Caco-2 (cell line): ENCODE data around the gene PCDH15. TPM values are rescaled to one million over a fixed set of nuclear protein-coding genes. Genes with fewer than 3 reads are reported as not detected.

Experiments
- BruUV-seq: library from RNA; stranded (reverse); fragments of 400-500 nt; replicated peaks from 2 replicates; lab custom pipeline; 2021; lab: Mats Ljungman, UMichigan
- CTCF ChIA-PET: fragments of 300-600 bp; sonication (Branson Sonifier 250); formaldehyde crosslinking; loops from one replicate; lab custom pipeline; 2022; ENCODE audit warnings: antibody characterized with exemption; lab: Charles Lee
- POLR2A ChIA-PET: fragments of 300-600 bp; sonication (Branson Sonifier 250); formaldehyde crosslinking; loops from one replicate; lab custom pipeline; 2022; ENCODE audit warnings: antibody characterized with exemption; lab: Charles Lee
- DNase-seq, 2 experiments: peaks; one replicate each; pipeline versions ENCODE4 v3.0.0 to v3.0.0-alpha.2; 2020 to 2022
- H3K27me3 ChIP-seq: replicated peaks from 2 replicates; pipeline ENCODE4 v1.6.0; 2011; ENCODE audit warnings: low read length; ENCODE audit not compliant: control insufficient read depth, insufficient read depth
- H3K36me3 ChIP-seq: 2 replicates; pipeline ENCODE4 v1.5.1; 2011; ENCODE audit warnings: low read length; ENCODE audit not compliant: control insufficient read depth, insufficient read depth
- H3K4me1 ChIP-seq: fragments of 250-450 bp; sonication (Bioruptor Pico); 2 replicates; pipeline ENCODE4 v1.5.1; 2020; ENCODE audit warnings: mild to moderate bottlenecking
- H3K4me3 ChIP-seq: 2 replicates; pipeline ENCODE4 v1.5.1; 2011; ENCODE audit warnings: low read depth, mild to moderate bottlenecking, control low read depth, low read length
- H3K9me3 ChIP-seq: fragments of 250-450 bp; sonication (Bioruptor Pico); 2 replicates; pipeline ENCODE4 v1.5.1; 2020; ENCODE audit warnings: mild to moderate bottlenecking, moderate library complexity
- H3K27ac Mint-ChIP-seq: one replicate; pipeline ENCODE4 v1.8.0; 2022; ENCODE audit warnings: mixed read lengths; ENCODE audit not compliant: unreplicated experiment
- H3K27me3 Mint-ChIP-seq: one replicate; pipeline ENCODE4 v1.8.0; 2022; ENCODE audit warnings: mixed read lengths; ENCODE audit not compliant: insufficient read depth, unreplicated experiment
- H3K36me3 Mint-ChIP-seq: one replicate; pipeline ENCODE4 v1.8.0; 2022; ENCODE audit warnings: mild to moderate bottlenecking, mixed read lengths; ENCODE audit not compliant: insufficient read depth, unreplicated experiment
- H3K4me1 Mint-ChIP-seq: one replicate; pipeline ENCODE4 v1.8.0; 2022; ENCODE audit warnings: low read depth, mixed read lengths; ENCODE audit not compliant: unreplicated experiment
- H3K4me3 Mint-ChIP-seq: one replicate; pipeline ENCODE4 v1.8.0; 2022; ENCODE audit warnings: mild to moderate bottlenecking, moderate library complexity, mixed read lengths; ENCODE audit not compliant: unreplicated experiment
- H3K9me3 Mint-ChIP-seq: one replicate; pipeline ENCODE4 v1.8.0; 2022; ENCODE audit warnings: mixed read lengths; ENCODE audit not compliant: unreplicated experiment
- intact Hi-C: fragments of 100-400 bp; cut with micrococcal nuclease; formaldehyde crosslinking; loops from one replicate; pipeline ENCODE4 v1.10.0; 2022; ENCODE audit not compliant: unreplicated experiment
- total RNA-seq: library from RNA; stranded (reverse); gene quantifications from 2 replicates; pipeline ENCODE4 v1.2.3, GENCODE V29; 2022
- TF ChIP-seq, protein P1 (sequence below), 2 experiments: fragments of 200-600 bp in 1 of 2; IDR thresholded peaks; 1 replicate in 1 of 2; 2 replicates in 1 of 2; pipeline versions ENCODE4 v1.5.1 to v1.8.0; 2011 to 2022; ENCODE audit warnings: antibody characterized with exemption in 1 of 2, control low read depth in 1 of 2, inconsistent platforms in 1 of 2, low read depth in 1 of 2, low read length in 1 of 2, mild to moderate bottlenecking in 1 of 2, moderate library complexity in 1 of 2; ENCODE audit not compliant: insufficient read depth in 1 of 2, severe bottlenecking in 1 of 2, unreplicated experiment in 1 of 2

The PCDH15 gene
- total RNA-seq, 1 experiment from 2014 or later: 0.02 TPM

DNA sequence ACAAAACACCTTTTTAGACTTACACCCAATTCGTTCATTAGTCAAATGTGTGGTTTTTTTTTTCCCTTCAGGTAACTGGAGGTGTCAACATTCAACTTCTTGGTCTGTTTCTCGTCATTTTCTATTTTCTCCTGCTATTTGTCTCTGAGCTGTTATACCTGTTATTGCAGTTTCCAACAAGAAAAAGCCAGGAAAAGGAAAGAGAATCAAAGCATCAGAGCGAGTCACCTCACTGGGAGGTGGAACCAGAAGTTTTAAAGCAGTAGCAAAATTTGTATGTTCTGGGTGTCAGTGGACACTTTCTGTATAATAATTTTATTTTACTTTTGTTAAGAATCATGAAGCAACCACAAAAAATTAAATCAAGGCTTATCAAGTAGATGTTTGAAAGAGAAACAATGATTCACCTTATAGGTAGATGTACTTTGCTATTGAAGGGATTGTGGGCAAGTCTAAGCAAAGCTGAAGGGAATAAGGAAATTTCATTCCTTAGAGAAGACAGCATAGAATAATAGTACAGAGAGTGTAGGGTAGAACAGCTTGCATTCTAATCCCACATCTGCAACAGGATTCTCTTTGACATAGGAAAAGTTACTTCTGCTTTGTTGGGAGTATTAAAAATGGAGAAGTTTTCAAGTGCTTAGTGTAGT is 675.8 kb downstream of the PCDH15 start:
- ChIA-PET POLR2A (no interaction called here), CTCF (no interaction called here)
- no peaks in the 10 kb centered on the region for H3K9me3 Mint-ChIP-seq

GRCh38 chr10:54124209-54124885 is 676.7 kb downstream of the PCDH15 start:
- no peak overlapping the region for H3K4me3 ChIP-seq
- CTCF ChIA-PET: no interaction called here
- H3K4me3 Mint-ChIP-seq: no peak overlapping the region
- H3K9me3 ChIP-seq: no peaks in the 10 kb centered on the region
- DNase-seq: no peak
- BruUV-seq: no TSS peak
- intact Hi-C loops: no loop called here
- POLR2A ChIA-PET: no interaction called here
- H3K27me3 ChIP-seq: no peaks in the 10 kb centered on the region
- H3K27ac Mint-ChIP-seq: no peak overlapping the region
- no peaks in the 10 kb centered on the region for H3K36me3 Mint-ChIP-seq
- no peaks in the 10 kb centered on the region for H3K9me3 Mint-ChIP-seq
- TF ChIP-seq, protein P1, sequence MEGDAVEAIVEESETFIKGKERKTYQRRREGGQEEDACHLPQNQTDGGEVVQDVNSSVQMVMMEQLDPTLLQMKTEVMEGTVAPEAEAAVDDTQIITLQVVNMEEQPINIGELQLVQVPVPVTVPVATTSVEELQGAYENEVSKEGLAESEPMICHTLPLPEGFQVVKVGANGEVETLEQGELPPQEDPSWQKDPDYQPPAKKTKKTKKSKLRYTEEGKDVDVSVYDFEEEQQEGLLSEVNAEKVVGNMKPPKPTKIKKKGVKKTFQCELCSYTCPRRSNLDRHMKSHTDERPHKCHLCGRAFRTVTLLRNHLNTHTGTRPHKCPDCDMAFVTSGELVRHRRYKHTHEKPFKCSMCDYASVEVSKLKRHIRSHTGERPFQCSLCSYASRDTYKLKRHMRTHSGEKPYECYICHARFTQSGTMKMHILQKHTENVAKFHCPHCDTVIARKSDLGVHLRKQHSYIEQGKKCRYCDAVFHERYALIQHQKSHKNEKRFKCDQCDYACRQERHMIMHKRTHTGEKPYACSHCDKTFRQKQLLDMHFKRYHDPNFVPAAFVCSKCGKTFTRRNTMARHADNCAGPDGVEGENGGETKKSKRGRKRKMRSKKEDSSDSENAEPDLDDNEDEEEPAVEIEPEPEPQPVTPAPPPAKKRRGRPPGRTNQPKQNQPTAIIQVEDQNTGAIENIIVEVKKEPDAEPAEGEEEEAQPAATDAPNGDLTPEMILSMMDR (IDR thresholded peaks at IDR 0.05; ENCODE audit: insufficient read depth in 1 of 2, low read depth in 1 of 2, low read length in 1 of 2, severe bottlenecking in 1 of 2, unreplicated experiment in 1 of 2): no peak
- H3K4me1 Mint-ChIP-seq: no peaks in the 10 kb centered on the region
- no peaks in the 10 kb centered on the region for H3K27me3 Mint-ChIP-seq
- no peaks in the 10 kb centered on the region for H3K4me1 ChIP-seq
- no peaks in the 10 kb centered on the region for H3K36me3 ChIP-seq

More for the DNA sequence above, 675.8 kb downstream of the PCDH15 start:
- Histone ChIP-seq H3K36me3 (no peaks in the 10 kb centered on the region), H3K27me3 (no peaks in the 10 kb centered on the region), H3K4me1 (no peaks in the 10 kb centered on the region), H3K4me3 (no peak overlapping the region), H3K9me3 (no peaks in the 10 kb centered on the region)
- H3K4me3 Mint-ChIP-seq: no peak overlapping the region
- DNase-seq: no peak
- H3K27me3 Mint-ChIP-seq: no peaks in the 10 kb centered on the region
- no peaks in the 10 kb centered on the region for H3K36me3 Mint-ChIP-seq
- no TSS peak for BruUV-seq
- TF ChIP-seq, protein P1 (IDR thresholded peaks at IDR 0.05; ENCODE audit: insufficient read depth in 1 of 2, low read depth in 1 of 2, low read length in 1 of 2, severe bottlenecking in 1 of 2, unreplicated experiment in 1 of 2): no peak
- no peak overlapping the region for H3K27ac Mint-ChIP-seq
- no peaks in the 10 kb centered on the region for H3K4me1 Mint-ChIP-seq
- intact Hi-C loops: no loop called here

DNA sequence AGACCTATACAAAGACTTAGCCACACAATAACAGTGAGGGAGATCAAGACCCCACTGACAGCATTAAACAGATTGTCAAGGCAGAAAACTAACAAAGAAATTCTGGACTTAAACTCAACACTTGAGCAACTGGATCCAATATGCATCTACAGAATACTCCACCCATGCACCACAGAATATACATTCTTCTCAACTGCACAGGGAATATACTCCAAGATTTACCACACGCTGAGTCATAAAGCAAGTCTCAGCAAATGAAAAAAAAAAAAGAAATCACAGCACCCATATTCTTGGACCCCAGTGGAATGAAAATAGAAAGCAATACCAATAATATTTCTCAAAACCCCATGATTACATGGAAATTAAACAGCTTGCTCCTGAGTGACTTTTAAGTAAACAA is 680.2 kb downstream of the PCDH15 start:
- H3K4me1 ChIP-seq: no peaks in the 10 kb centered on the region
- no peak overlapping the region for H3K4me3 ChIP-seq
- CTCF ChIA-PET: no interaction called here
- Mint-ChIP-seq H3K27me3 (no peaks in the 10 kb centered on the region), H3K36me3 (no peaks in the 10 kb centered on the region), H3K27ac (no peak overlapping the region), H3K4me1 (no peaks in the 10 kb centered on the region), H3K4me3 (no peak overlapping the region), H3K9me3 (peaks cover 6% of the 10 kb centered on the region)
- H3K27me3 ChIP-seq: no peaks in the 10 kb centered on the region
- BruUV-seq: no TSS peak
- intact Hi-C loops: no loop called here
- TF ChIP-seq, protein P1 (IDR thresholded peaks at IDR 0.05; ENCODE audit: insufficient read depth in 1 of 2, low read depth in 1 of 2, low read length in 1 of 2, severe bottlenecking in 1 of 2, unreplicated experiment in 1 of 2): no peak
- POLR2A ChIA-PET: no interaction called here
- H3K9me3 ChIP-seq: no peaks in the 10 kb centered on the region
- H3K36me3 ChIP-seq: no peaks in the 10 kb centered on the region
- DNase-seq: no peak
